AG20443 (cell line): ENCODE results near the gene MTMR3.
A peak's percentile ranks its signal among the peaks of the same experiment; 100 is the strongest.

ENCODE experiments used
- DNase-seq: peaks from one replicate; pipeline ENCODE4 v3.0.0; 2012; ENCODE audit warnings: low spot score, mixed read lengths

Gene MTMR3

DNA sequence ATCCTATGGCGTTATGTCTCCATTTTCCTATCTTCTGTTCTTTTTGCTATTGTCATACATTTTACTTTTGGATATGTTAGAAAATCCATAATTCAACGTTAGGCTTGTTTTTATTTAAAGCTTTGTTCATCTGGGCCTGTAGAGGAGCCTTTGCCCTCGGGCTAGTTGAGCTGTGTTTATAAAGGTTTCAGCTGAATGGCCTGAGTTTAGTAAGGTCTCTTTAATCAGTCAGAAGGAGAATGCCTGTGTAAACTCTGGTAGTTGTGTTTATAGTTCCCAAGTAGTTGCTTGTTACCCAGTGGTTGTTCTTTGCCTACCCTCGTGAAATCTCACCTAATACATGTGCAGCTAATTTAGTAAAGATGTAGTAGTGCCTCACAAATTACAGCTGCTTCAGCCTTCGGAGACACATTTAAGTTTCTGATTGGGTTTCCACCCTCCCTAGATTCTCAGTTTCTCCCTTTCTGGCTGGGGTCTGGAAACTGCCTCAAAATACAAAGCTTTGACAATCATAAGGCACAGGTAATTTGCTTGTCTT lies 33.1 kb downstream of the MTMR3 start:
- DNase-seq: no peak

DNA sequence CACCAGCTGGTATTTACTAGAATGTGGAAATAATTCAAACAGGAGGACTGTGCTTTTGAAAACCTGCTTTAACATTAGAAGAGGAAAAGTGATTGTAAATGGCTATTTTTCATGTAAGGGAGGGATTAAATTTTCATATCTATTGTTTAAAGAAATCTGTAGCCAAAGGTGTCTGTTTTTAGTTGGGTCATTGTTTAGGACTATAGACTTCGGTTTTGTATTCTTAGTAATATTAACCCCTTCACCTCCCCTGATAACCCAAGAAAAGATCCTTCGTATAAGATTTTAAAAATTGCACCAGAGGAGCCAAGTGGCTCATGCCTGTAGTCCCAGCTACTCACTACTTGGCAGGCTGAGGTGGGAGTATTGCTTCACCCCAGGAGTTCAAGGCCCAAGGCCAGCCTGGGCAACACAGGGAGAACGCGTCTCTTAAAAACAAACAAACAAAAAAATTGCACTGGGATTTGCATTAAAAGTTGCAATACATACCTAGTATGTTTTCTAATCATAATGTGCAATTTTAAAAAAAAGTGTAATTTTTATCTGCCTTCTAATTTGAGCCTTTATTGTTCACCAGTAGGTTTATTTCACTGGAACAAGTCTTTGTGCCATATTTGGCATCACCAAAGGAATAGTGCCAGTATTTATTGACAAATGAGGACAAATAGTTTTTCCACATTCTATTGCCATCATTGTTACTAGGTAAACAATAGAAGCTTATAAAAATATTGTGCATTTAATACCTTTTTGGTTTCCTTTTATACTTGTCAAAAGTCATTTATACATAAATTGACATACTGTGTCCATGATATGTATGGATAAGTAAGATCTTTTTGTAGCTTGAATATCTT lies 34.3 kb downstream of the MTMR3 start:
- peak; percentile 16 for DNase-seq

DNA sequence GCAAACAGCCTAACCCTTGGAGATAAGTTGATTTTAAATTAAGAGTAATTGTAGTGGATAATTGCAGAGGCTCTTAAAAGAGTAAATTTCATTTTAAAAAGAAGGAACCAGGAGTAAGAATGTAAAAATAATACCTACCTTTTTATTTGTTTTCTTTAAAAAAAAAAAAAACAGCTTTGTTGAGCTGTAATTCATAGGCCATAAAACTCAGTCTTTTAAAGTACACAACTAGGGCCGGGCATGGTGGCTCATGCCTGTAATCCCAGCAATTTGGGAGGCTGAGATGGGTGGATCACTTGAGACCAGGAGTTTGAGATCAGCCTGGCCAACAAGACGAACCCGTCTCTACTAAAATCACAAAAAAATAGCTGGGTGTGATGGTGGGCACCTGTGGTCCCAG lies 42.4 kb downstream of the MTMR3 start:
- no peak for DNase-seq

DNA sequence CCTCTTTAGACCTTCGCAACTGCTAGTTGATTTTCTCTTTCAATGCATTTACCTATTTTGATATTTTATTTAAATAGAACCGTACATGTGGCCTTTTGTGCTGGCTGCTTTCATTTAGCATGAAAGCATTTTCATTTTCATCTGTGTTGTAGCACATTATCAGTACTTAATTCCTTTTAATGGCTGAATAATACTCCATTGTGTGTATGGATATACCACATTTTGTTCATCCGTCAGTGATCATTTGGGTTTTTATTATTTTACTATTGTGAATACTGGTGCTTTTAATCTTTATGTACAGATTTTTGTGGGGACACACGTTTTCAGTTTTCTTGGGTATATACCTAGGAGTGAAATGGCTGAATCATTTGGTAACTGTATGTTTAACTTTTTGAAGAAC lies 43.1 kb downstream of the MTMR3 start:
- DNase-seq: no peak

DNA sequence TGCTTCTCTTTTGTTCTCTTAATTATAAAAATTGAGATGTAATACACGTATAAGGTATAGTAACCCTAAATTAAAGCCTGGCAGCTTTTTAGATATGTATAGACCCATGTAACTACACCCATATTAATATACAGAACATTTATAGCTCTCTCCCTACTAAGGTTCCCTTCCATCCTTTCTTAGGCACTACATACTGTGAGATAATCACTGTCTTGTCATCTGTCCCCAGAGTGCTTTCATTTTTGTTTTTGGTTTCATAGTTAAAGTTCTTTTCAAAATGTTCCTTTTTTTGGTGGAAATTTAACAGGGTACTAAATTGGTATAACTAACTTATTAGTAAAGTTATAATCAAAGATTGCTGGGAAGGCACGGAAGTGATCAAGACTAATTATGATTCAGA lies 49.2 kb downstream of the MTMR3 start:
- DNase-seq: no peak

DNA sequence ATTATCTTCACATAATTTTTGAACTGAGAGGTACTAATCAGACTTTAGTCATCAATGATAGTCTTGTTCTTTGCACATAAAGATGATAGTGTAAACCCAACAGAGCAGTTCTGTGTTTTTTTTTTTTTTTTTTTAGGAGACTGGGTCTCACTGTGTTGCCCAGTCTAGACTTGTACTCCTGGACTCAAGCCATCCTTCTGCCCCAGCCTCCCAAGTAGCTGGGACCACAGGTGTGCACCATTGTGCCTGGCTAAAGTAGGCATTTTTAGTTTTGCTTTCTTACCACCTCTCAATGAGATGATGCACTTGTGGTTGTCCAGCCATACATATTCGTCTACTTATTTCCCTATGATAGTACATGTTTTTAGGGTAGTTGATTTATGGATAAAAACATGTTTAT lies 50.6 kb downstream of the MTMR3 start:
- DNase-seq: no peak

DNA sequence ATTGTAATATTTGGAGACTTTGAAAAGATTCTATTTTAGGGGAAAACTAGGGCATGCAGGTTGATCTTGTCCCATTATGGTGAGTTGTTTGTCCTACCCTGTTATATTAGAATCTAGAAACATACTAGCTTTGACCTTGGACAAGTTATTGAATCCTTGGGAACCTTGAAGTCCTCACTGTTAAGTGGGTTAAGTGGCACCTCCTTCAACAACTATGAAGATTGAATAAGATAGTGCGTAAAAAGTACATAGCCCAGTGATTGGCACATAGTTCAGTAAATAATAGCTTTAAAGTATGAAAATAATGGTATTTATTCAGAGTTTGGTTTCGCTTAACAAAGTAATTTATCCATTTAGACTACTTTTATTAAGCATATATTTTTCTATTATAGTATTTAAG lies 51.6 kb downstream of the MTMR3 start:
- DNase-seq: no peak

DNA sequence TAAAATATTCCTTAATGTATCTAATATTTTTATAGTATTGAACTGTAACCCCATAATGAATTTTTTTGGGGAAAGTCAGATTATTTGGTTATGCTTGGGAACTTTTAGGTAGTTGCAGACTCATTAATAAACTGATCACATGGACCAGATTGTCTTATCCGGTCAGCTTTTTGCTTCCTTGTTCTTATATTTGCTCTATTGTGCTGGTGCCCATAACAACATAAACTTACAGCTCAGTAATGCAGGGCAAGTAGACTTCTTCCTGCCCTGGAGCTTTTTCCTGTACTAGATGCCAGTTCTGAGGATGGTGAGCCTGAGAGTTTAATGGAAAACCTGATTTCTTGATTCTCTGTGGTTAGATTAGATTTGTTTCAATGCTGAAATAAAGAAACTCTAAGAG lies 53.2 kb downstream of the MTMR3 start:
- DNase-seq: no peak

DNA sequence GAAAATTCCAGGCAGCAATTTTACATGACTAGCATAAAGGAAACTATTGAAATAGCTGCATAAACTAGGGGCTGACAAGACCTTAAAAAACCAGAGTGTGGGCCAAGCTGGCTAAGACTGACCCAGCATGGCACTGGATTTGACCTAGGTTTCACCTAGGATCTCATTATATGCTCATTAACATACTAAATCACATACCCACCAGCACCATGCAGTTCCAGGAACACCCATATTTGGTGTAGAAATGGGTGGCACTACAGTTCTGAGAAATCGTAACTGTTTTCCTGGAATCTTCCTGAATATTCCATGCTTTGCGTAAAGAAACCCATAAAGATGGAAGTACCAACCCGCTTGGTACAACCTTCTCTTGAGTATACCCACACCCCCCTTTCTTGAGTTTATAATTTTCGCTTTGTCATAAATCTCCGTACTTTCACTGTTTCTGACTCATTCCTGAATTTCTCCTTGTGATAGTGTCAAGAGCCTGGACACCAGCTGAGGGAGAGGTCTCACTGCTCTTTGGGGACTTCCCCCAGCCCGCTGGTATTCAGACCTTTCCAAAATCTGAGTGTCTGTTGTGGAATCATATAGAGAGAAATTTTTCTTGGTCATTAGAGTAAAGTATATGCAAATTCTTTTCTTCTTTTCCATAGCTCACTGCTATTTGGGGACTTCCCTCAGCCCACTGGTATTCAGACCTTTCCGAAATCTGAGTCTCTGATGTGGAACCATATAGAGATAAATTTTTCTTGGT lies 55.1 kb downstream of the MTMR3 start:
- DNase-seq: no peak

DNA sequence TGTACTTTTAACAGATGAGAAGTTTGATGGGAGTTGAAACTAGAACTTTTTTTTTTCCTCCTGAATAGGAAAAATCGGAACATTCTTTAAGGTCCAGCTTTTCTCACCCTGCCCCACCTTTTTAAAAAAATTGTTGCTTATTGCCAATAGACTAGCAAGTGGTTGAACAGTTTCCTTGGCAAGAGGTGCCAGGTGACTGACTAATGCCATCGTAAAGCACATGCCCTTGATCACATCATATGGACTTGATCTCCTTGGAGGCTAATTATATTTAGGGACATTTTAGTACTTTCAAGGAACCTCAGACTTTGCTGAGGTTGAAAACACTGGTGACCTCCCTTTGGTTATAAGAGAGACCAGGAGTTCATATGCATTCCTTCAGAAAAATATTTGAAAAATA lies 57.6 kb downstream of the MTMR3 start:
- DNase-seq: no peak

DNA sequence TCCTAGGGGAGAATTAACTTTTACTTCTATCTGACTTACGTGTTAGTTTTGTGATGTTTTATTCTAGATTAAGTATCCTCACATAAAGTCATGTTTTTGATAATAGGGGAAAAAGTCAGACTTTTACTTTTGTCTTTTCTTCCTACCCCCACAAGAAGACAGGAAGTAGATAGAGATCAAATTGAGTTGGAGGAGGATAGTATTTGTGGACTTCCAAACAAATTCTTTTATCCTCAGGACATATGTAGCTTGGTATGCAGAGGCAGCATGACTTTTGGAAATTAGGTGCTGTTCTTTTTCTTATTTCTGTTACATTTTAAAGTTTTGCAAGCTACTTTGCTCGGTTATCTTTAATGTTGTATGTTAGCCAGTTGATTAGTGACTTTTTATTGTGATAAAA lies 61.4 kb downstream of the MTMR3 start:
- no peak for DNase-seq

DNA sequence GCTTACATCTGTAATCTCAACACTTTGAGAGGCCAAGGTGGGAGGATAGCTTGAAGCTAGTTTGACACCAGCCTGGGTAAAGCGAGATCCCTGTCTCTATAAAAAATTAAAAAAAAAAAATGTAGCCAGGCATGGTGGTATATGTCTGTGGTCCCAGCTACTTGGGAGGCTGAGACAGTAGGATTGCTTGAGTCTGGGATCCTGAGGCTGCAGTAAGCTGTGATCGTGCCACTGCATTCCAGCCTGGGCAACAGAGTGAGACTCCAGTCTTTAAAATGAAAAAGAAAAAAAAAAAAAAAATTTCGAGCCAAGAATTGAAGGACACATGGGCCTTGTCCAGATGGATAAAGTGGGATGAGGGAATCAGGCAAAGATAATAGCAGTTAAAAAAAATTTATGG lies 62.5 kb downstream of the MTMR3 start:
- no peak for DNase-seq

DNA sequence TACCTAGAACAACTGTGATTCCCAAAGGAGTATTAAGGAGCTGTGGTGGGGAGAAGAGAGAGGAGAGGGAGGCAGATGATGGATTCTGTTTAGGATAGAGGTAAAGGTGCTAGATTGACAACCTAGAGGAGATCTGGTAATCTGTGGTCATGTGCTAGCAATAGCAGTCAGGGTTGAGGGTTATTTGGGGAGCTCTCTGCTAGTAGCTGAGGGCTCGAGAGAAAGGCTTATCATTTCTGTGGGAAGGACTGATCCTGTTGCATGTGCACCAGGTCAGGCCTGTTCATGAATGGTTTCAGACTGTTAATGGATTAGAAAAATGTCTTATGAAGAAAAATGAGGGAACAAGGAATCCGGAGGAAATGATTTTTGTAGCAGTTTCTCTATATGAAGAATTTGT lies 63.2 kb downstream of the MTMR3 start:
- DNase-seq: no peak

DNA sequence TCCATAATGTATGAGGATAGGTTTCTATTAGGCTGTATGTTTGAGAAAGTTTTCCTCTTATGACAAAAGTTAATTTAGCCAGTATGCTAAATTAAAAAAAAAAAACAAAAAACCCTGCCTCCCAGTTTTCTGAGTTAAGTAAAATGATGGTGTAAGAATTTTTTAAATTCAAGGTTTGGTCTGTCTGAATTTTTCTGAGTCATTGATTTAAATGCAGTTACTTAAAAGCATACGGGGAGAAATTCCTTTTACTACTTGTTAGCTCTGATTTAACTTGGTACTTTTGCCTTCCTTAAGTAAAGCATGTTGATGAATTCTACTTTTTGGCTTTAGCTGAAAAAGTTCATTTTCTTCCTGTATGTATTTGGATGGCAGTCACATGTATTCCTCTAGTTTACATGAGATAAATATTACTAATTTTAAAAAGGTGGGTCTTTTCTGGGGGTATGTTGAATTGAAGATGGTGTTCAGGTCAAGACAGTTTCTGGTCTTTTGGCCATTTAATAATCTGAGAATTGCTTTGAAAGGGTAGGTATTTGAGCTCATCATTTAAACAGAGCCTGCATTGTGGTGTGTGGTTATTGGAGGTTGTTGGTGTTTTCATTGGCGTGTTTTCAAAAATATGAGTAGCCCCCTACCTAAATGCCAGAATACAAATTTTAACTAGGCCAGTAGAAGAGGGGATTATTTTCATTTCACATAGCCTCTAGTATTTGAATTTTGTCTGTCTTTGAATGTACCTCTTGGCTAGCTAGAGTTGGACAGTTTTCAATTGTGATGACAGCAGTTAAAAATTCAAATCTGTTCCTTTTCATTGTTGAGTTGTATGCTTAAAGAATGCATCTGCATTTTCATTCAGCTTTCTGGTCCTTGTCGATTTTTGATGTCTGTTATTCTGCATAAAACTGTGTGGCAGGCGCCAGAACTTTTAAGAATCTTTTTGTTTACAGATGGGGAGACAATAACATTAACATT lies 64.7 kb downstream of the MTMR3 start:
- peak; percentile 23 for DNase-seq

DNA sequence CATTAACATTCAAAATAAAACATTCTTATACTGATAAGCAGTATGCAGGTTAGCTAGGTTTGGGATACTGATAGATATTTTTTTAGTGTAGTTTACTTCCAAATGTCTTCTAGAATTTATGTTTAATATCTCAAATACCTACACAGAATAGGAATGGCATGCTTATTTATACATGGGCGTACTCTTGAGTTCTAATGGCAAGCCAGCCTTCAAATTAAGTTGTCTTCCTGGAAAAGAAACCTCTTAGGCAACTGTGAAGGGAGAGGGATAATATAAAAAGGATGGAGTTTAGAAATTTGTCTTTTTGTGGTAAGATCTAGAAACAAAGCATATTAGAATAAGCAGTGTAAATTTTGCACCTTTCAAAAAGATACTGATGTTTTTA lies 65.4 kb downstream of the MTMR3 start:
- DNase-seq: no peak

DNA sequence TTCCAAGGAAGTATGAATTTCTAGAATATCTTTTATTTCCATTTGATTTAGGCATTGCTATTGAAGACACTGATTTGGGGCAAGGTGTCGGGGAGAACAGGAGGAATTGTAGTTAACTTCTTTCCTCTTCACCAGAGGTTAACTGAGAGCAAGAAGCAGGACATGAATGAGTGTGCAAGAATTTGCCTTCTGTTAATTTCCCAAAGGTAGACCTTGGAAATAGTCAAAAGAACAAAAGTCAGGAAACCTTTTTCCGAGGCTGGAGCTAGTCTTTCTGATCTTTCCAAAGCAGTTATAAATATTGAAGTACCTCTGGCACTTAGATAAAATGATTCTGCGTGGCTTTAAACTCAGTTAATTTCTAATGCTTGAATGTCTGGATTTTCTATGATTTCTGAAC lies 66.9 kb downstream of the MTMR3 start:
- DNase-seq: no peak

DNA sequence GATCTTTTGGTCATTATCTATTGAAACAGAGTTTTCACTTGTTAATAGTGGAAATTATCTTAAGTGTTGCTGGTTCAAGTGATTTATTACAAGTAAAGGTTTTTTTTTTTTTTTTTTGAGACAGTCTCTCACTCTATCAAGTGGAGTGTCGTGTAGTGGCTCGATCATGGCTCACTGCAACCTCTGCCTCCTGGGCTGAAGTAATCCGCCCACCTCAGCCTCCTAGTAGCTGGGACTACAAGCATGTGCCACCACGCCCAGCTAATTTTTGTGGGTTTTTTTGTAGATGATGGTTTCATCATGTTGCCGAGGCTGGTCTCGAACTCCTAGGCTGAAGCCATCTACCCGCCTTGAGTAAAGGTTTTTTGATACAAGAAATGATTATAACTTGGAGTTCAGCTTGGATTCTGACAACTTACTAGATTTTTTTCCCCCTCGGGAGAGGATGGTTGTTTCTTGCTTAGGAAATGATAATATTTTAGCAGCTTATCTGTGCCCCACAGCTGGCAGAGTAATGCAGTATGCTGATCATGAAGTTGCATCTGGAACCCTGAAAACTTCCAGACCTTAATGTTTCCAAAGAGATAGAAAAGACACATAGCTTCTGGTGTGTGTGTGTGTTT lies 68.9 kb downstream of the MTMR3 start:
- no peak for DNase-seq

DNA sequence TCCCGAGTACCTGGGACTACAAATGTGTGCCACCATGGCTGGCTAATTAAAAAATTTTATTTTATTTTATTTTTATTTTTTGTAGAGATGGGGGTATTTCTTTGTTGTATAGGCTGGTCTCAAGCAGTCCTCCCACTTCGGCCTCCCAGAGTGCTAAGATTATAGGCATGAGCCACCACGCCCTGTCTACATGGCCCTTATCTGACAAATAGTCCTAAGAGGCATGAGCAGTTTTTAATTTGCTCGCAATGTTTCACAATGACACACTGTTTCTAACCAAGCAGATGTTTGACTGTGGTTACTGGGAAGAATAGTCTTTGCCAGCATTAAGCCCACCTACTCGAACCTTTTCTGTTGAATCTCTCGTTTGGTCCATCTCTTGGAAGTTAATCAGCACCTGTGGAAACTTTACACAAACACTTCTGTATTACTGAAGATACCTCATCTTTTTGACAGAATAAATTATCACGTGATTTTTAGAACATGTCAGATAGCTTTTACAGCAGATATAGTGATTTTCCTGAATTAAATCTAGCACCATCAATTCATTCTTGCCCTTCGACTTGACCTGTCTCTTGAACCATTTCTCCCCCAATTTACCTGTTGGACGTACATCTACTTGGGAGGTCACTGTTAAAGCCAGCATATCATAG lies 71.4 kb downstream of the MTMR3 start:
- DNase-seq: no peak

DNA sequence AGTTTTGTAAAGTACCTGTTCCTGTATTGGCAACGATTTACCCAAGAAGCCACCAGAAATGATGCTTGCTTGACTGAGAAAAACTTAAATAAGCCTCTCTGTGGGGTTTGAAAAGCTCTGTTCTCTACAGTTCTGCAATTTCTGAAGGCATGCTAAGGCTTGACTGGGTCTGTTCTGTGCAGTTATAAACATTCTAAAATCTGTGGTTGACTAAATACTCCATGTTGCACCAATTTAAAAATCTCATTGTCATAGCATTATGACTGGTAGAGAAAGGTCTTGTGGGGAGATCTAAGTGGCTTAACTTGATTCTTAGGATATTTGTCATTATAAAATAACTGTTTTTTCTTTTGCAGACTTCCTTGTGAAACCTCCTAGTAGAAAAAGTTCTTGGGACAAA lies 73.7 kb downstream of the MTMR3 start:
- no peak for DNase-seq

DNA sequence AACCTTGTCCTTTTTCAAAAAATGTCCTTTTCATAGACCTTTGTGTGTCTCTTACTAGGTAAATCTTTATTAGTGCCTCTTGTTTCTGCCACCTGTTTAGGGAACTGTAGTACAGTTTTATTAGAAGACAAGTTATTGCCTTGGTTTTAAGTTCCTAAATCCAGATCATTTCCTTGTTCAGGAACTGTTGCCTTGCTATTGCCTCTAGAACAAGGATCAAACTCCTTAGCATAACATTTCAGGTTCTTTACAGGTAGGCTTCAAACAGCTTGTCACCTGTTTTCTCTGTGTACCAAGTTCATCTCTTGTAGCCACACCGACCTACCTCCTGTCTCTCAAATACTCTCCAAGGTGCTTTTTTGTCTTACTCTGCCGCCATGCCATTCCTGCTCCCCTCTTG lies 75.2 kb downstream of the MTMR3 start:
- DNase-seq: no peak

DNA sequence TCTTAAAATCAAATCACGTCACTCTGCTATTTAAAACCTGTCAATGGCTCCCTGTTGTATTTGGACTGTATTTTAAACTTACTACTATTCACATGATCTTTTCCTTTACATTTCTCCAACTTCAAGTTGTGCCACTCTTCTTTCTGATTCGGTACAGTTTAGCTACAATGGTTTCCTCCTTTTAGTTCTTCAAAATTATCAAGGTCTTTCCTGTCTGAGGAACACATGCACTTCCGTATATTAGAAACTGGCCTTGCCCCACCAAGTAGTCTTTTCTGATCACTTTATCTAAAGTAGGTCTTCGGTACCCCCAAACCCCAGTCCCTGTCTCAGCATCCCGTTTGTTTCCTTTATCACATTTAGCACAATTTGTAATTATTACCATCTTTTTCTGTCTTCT lies 81.8 kb downstream of the MTMR3 start:
- DNase-seq: no peak
